ENCODE results near the gene LOXHD1.

Gene LOXHD1

DNA sequence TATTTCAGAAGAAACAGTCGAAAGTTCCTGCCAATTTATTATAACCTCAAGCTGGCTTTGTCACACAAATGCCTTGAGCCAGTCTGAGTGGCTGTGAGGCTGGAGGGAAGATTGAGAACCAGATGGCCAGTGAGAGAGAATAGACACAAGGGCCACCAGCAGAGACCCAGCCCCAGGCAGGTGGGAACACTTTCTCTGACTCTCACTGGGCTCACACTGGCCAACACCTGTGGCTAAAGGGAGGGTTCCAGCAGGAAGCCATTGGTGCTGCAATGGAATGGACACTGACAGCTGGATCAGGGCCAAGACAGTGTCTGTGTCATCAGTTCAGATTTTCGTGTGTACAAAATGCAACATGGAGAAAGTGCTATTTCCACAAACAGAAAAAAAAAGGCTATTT lies 29.9 kb downstream of the LOXHD1 start:
- DNase-seq (ENCODE audit: low read depth, low spot score), result no peak

GRCh38 chr18:46625069-46625468 lies 32.0 kb downstream of the LOXHD1 start:
- no peak for DNase-seq (ENCODE audit: low read depth, low spot score)

GRCh38 chr18:46624127-46624526 lies 32.9 kb downstream of the LOXHD1 start:
- DNase-seq (ENCODE audit: low read depth, low spot score), result no peak

DNA sequence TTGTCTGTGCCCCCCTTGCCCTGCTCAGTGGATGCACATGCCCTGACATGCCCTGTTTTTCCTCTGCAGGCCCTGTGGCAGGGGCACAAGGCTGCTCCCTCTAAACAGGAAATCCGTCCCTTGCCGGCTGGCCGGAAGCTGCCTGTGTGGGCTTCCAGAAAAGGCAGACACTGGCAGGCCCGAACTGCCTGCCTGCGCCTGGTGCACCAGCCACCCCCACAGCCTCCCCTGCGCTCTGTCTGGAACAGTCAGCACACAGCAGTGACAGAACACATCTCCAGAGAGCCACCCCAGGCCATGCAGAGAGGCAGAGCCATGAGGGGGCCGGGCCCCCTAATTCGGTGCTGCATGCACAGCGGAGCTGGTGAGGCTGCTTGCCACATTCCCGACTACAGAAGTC lies 33.5 kb downstream of the LOXHD1 start:
- no peak for DNase-seq (ENCODE audit: low read depth, low spot score)

- DNase-seq (ENCODE audit: low read depth, low spot score), result peak; percentile 6
Measured at GRCh38 chr18:46622999-46623398, 34.0 kb downstream of the LOXHD1 start.

- DNase-seq (ENCODE audit: low read depth, low spot score), result no peak
Measured at GRCh38 chr18:46622451-46622850, 34.6 kb downstream of the LOXHD1 start.

- DNase-seq (ENCODE audit: low read depth, low spot score), result no peak
Measured at GRCh38 chr18:46621871-46622270, 35.1 kb downstream of the LOXHD1 start.

- DNase-seq (ENCODE audit: low read depth, low spot score), result no peak
Measured at GRCh38 chr18:46621111-46621766, 35.8 kb downstream of the LOXHD1 start.

DNA sequence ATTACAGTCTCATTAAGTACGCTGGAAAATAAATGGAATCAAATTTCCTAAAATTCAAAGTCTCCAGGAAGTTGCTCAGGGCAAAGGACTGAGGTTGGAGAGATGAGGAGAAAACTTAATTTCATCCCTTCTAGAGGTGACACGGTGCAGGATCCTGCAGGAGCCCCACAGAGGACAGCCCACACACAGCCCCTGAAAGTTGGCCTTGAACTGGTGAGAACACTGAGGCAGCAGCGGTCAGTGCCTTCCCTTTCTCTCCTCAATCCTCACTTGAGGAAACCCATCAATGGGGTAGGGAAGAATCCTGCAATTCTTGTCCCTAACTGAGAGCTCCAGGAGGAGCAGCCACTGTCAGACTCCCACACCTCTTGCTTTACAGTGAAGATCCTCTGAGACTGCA lies 37.5 kb downstream of the LOXHD1 start:
- no peak for DNase-seq (ENCODE audit: low read depth, low spot score)

GRCh38 chr18:46615720-46616119 lies 41.3 kb downstream of the LOXHD1 start:
- no peak for DNase-seq (ENCODE audit: low read depth, low spot score)

GRCh38 chr18:46609048-46609447 lies 48.0 kb downstream of the LOXHD1 start:
- DNase-seq (ENCODE audit: low read depth, low spot score), result no peak

GRCh38 chr18:46607926-46608325 lies 49.1 kb downstream of the LOXHD1 start:
- no peak for DNase-seq (ENCODE audit: low read depth, low spot score)

- no peak for DNase-seq (ENCODE audit: low read depth, low spot score)
Measured at GRCh38 chr18:46601141-46601805, 55.7 kb downstream of the LOXHD1 start.

- DNase-seq (ENCODE audit: low read depth, low spot score), result peak; percentile 3
Measured at GRCh38 chr18:46596119-46596518, 60.9 kb downstream of the LOXHD1 start.

GRCh38 chr18:46591783-46592391 lies 65.1 kb downstream of the LOXHD1 start:
- no peak for DNase-seq (ENCODE audit: low read depth, low spot score)

DNA sequence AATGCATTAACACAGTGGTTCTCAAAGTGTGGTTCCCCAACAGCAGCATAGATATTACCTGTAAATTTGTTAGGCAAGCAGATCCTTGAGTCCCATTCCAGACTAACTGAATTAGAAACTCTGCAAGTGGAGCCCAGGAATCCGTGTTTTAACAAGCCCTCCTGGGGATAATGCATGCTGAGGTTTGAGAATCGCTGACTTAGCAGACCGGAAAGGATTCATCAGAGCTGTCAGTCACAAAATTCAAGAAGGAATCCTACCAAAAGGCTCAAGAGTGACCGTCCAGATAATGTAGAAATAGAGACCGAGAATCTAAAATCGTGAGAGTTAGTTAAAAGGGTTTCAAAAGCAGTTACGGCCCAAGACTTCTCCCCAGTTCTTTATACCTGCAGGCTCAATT lies 66.9 kb downstream of the LOXHD1 start:
- no peak for DNase-seq (ENCODE audit: low read depth, low spot score)

GRCh38 chr18:46588971-46589660 lies 67.9 kb downstream of the LOXHD1 start:
- DNase-seq (ENCODE audit: low read depth, low spot score), result no peak

DNA sequence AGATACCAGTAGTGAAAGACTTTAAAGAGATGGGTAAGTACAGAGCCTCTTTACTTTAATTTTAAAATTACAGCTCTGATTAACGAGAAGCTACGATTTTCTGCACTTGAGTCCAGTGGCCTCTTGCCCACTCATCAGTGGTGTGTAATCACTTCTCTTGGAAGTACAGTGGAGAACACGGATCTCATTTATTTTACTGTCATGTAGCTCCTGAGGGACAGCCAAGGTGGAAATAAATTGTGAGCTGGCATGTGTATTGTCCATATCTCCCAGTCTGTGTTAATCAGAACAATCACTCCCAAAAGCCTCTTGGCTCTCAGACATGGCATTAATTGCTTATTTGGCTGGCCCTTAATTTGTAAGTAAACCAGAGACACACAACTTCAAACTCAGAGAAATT lies 69.4 kb downstream of the LOXHD1 start:
- no peak for DNase-seq (ENCODE audit: low read depth, low spot score)

DNA sequence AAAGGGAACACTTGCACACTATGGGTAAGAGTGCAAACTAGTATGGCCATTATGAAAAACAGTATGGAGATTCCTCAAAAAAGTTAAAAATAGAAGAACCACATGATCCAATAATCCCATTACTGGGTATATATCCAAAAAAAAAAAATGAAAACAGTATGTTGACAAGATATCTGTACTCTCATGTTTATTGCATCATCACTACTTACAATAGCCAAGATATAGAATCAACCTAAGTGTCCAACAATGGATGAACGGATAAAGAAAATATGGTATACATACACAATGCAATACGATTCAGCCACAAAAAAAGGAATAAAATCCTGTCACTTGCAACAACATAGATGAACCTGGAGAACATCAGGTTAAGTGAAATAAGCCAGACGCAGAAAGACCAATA lies 73.3 kb downstream of the LOXHD1 start:
- DNase-seq (ENCODE audit: low read depth, low spot score), result no peak

GRCh38 chr18:46581648-46582047 lies 75.4 kb downstream of the LOXHD1 start:
- DNase-seq (ENCODE audit: low read depth, low spot score), result no peak

DNA sequence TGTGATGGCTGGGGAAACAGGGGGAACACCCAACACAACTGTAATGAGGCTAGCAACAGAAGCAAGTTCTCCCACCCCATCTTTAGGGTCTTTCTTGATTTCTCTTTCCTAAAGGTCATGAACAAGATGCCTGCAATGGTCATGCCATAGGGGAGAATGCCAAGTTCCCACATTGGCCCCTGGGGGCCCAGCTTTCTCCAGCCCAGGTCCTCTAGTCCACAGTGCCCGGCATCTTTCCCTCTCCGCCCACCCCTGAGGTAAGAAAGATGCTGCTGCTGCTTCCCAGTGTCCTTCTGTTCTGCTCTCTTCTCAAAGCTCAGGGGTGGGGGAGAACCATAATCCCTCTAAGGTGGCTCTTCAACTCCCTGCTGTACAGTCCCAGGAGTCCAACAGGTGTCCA lies 78.0 kb downstream of the LOXHD1 start:
- DNase-seq (ENCODE audit: low read depth, low spot score), result no peak

GRCh38 chr18:46577546-46577945 lies 79.5 kb downstream of the LOXHD1 start:
- no peak for DNase-seq (ENCODE audit: low read depth, low spot score)

- DNase-seq (ENCODE audit: low read depth, low spot score), result no peak
Measured at GRCh38 chr18:46575851-46576250, 81.2 kb downstream of the LOXHD1 start.
